ENCODE results near the gene PRDM2. TPM values are rescaled to one million over a fixed set of nuclear protein-coding genes. Genes with fewer than 3 reads are reported as not detected.

PRDM2 gene
- total and polyA plus RNA-seq, 10 donors = 12.0 to 75.7 (median 57.4) TPM

DNA sequence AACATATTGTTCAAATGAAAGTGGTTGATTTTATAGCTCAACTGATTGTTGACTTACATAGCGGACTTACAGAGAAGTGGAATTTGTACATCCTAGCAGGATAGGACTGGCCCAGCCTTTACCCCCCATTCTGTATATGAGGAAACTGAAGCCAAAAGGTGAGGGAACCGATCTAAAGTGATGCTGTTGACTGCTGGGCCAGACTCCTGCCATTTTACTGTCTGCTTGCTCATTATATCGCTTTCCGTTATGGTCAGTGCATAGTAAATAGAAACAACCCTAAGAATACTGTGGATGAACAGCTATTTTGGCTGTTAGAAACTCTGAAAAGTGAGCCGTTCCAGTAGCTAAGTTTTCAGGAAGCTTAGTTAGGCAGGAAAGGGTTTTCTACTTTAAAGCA is 31.9 kb downstream of the PRDM2 start:
- H3K4me1 ChIP-seq = peaks cover 7 to 84% (median 58%) of the 10 kb centered on the region in 6 donors
- 73 to 80% (median 79%) methylated on average over 5 of the region's 5 CpGs for WGBS, 5 donors
- no peaks in the 10 kb centered on the region for H3K27me3 ChIP-seq (replicated peaks in 1 of 7)
- H3K36me3 ChIP-seq = peaks cover 0 to 8% (median 0%) of the 10 kb centered on the region in 6 donors
- peak overlapping the region in 1 of 8 donors; percentile 53 for H3K4me3 ChIP-seq
- peak overlapping the region; percentile 58 to 96 (median 88) for H3K27ac ChIP-seq
- H3K9me3 ChIP-seq = no peaks in the 10 kb centered on the region
- intact Hi-C loops (cut with DNase I; ENCODE audit: low total_unique reads) = no loop called here
- DNase-seq = no peak
- TF ChIP-seq, protein P1, sequence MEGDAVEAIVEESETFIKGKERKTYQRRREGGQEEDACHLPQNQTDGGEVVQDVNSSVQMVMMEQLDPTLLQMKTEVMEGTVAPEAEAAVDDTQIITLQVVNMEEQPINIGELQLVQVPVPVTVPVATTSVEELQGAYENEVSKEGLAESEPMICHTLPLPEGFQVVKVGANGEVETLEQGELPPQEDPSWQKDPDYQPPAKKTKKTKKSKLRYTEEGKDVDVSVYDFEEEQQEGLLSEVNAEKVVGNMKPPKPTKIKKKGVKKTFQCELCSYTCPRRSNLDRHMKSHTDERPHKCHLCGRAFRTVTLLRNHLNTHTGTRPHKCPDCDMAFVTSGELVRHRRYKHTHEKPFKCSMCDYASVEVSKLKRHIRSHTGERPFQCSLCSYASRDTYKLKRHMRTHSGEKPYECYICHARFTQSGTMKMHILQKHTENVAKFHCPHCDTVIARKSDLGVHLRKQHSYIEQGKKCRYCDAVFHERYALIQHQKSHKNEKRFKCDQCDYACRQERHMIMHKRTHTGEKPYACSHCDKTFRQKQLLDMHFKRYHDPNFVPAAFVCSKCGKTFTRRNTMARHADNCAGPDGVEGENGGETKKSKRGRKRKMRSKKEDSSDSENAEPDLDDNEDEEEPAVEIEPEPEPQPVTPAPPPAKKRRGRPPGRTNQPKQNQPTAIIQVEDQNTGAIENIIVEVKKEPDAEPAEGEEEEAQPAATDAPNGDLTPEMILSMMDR (IDR thresholded peaks at IDR 0.05 in 8 of 11, conservative IDR thresholded peaks at IDR 0.05 in 3 of 11) = no peak
- TF ChIP-seq POLR2A (IDR thresholded peaks at IDR 0.05) = no peak
- no peak for TF ChIP-seq POLR2AphosphoS5 (IDR thresholded peaks at IDR 0.05)

DNA sequence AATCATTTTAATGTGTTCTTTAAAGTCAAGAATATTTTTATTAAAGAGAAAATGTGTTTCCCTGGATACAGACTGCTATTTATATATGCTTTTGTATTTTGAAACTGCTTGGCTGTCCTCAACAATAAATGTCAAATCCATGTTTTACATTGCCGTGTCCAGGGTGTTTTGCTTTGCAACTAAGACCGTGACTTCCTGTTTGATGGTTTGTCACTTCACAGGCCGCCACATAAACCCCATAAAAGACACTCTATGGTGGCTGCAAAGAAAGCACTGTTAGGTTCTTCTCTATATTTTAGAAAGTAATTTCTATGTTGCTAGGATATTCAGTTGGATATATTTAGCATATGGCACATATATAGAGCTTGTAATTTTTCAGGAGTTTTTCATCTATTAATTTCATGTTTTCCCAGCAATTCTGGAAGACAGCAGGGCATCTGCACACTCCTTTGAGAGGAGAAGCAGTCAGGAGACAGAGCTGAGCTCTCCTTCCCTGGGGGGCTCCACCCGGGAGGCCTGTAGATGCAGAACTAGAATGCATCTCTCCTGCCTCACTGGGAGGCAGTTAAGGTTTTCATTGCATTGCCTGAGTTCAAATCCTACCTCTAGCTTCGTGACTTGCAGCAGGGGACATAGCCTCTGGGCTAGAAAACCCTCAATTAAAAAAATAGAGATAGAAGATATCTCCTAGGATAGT is 33.1 kb downstream of the PRDM2 start:
- no peak for TF ChIP-seq POLR2AphosphoS5 (IDR thresholded peaks at IDR 0.05)
- TF ChIP-seq, protein P1 (IDR thresholded peaks at IDR 0.05 in 8 of 11, conservative IDR thresholded peaks at IDR 0.05 in 3 of 11) = no peak
- no peak for TF ChIP-seq POLR2A (IDR thresholded peaks at IDR 0.05)
- Histone ChIP-seq H3K4me3 (peak overlapping the region in 1 of 8 donors; percentile 22), H3K36me3 (peaks cover 0 to 8% (median 0%) of the 10 kb centered on the region in 6 donors), H3K4me1 (peaks cover 7 to 78% (median 56%) of the 10 kb centered on the region in 6 donors), H3K27ac (peak overlapping the region; percentile 58 to 96 (median 88)), H3K27me3 (replicated peaks in 1 of 7) (no peaks in the 10 kb centered on the region), H3K9me3 (no peaks in the 10 kb centered on the region)
- no peak for DNase-seq
- WGBS, 5 donors = 31 to 48% (median 36%) methylated on average over 5 of the region's 5 CpGs
- intact Hi-C loops (cut with DNase I; ENCODE audit: low total_unique reads) = no loop called here

DNA sequence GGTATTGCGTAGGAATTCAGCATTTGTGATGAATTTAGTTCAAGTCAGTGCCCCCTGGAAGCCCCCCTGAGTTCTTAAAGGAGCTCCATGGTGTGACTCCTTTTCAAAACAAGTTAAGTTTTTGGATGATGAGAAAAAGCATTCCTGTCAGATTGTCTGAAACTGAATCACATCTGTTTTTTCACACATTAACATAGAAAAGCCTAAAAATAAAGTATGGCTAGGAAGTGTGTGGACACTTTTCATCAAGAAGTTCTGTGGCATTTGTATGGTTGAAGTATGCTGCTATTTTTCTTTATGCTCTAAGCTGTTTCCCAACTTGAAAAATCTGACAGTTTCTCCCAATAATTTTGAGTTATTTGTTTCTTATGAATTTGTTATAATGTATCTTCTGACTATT is 33.7 kb downstream of the PRDM2 start:
- H3K27ac ChIP-seq = peak overlapping the region; percentile 58 to 96 (median 88)
- 73 to 95% (median 88%) methylated on average over 1 of the region's 1 CpG for WGBS, 5 donors

More for the DNA sequence above, 33.7 kb downstream of the PRDM2 start:
- Histone ChIP-seq H3K36me3 (peaks cover 0 to 8% (median 0%) of the 10 kb centered on the region in 6 donors), H3K9me3 (no peaks in the 10 kb centered on the region), H3K27me3 (replicated peaks in 1 of 7) (no peaks in the 10 kb centered on the region), H3K4me3 (peak overlapping the region in 1 of 8 donors; percentile 22), H3K4me1 (peaks cover 7 to 72% (median 54%) of the 10 kb centered on the region in 6 donors)
- TF ChIP-seq, protein P1 (IDR thresholded peaks at IDR 0.05 in 8 of 11, conservative IDR thresholded peaks at IDR 0.05 in 3 of 11) = no peak
- TF ChIP-seq POLR2AphosphoS5 (IDR thresholded peaks at IDR 0.05) (no peak), POLR2A (IDR thresholded peaks at IDR 0.05) (no peak)
- intact Hi-C loops (cut with DNase I; ENCODE audit: low total_unique reads) = no loop called here
- DNase-seq = no peak

Measured in spleen (tissue), 11 donors.